NOMO-1 (cell line): ENCODE measurements around the gene CYRIA.

Experiments
- DNase-seq, 2 experiments: peaks; one replicate each; lab custom pipeline; 2025; ENCODE audit not compliant: unreplicated experiment in 2 of 2; lab: John Stamatoyannopoulos, UW

CYRIA gene

DNA sequence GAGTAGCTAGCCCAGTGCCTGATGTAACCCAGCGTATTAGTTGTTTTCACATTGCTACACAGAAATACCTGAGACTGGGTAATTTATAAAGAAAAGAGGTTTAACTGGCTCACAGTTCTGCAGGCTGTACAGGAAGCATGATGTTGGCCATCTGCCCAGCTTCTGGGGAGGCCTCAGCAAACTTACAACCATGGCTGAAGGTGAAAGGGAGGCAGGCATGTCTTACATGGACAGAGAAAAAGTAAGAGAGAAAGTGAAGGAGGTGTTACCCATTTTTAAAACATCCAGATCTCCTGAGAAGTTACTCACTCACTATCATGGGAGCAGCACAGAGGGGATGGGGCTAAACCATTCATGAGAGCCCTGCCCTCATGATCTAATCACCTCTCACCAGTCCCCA lies 6.1 kb upstream of the CYRIA start:
- no peak for DNase-seq

DNA sequence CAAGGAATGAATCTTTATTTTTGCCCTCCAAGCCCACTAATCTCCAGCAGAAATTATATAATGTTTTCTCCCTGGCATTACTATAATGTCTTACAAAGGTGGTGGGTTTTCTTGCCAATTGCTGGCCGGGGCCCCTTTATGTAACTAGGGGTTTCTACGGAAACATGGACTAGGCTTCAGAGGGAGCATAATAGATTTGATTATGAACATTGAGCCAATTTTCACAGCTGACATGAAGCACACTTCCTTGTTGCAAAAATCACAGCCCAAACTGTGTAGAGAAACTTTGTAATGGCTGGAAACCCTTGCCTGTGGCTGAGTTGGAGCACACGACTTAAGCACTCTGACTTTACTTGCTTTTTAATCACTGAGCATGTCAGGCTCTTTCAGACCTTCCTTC lies 3.8 kb upstream of the CYRIA start:
- no peak for DNase-seq

GRCh38 chr2:16666449-16666801 lies 791 bp upstream of the CYRIA start:
- no peak for DNase-seq

- no peak for DNase-seq
These were observed 556 bp downstream of the CYRIA start for GRCh38 chr2:16664809-16665747.

DNA sequence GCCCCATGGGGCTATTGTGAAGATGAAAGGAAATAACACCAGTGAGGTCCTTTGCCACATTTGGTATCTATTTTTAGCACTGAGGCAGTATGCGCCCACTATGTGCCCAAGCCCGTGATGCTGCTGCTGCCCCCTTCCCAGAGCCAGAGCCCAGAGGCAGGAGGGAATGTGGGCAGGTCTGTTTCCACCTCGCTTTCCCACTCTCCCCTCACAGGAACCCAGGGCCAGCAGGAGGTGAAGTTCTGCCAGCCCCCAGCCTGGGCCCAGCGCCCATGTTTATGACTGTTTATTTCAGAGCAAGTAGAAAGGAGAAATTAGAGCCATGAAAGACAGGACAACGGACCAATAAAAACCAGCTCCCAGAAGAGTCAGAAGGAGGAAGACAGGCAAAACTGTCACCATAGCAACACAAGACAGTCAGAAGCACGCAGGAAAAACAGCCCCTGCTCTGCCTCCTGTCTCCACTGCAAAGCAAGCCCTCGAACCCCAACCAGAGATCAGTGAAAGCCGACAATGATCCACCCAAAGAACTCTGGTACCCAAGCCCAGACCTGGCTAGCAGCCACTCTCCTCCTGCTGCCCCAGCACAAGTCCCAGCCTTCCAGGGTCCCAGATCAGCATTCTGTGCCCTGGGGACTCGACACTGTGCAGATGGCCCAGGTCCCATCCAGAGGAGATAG lies 1.4 kb downstream of the CYRIA start:
- DNase-seq = peak; percentile 72 to 87

DNA sequence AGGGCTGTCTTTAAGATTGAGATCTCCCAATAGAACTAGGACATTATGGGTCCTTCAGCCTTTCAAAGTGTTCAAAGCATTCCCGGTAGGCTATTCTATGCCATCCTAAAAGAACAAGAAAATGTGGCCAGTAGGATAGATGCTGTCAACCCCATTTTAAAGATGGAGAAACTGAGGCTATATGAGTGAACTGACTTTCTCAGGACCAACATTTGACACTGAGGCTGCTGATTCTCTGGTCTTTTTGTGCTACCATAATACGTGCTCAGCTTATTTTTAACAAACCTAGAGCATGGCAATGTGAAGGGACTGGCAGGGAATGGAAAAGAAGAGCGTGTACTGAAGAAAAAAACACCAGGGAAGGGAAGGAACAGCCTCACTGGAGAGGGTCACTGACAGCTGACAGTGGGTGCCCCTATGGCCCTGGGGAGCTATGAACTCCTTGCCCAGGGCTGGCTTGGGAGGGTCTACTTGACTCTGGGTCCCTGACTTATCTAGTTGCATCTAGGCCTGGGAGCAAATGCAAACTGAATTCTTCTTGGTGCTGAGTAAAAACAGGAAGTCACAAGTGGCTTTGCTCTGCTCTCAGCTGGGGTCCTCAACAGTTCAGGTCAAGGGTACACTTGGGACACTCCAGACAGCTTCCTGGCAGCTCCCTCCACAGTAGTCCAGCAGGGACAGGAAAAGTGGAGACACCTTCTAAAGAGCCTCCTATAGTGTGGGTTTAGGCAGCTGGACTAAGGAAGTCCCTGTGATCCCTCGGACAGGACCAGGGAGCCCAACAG lies 2.3 kb downstream of the CYRIA start:
- DNase-seq = peak; percentile 13 to 36

DNA sequence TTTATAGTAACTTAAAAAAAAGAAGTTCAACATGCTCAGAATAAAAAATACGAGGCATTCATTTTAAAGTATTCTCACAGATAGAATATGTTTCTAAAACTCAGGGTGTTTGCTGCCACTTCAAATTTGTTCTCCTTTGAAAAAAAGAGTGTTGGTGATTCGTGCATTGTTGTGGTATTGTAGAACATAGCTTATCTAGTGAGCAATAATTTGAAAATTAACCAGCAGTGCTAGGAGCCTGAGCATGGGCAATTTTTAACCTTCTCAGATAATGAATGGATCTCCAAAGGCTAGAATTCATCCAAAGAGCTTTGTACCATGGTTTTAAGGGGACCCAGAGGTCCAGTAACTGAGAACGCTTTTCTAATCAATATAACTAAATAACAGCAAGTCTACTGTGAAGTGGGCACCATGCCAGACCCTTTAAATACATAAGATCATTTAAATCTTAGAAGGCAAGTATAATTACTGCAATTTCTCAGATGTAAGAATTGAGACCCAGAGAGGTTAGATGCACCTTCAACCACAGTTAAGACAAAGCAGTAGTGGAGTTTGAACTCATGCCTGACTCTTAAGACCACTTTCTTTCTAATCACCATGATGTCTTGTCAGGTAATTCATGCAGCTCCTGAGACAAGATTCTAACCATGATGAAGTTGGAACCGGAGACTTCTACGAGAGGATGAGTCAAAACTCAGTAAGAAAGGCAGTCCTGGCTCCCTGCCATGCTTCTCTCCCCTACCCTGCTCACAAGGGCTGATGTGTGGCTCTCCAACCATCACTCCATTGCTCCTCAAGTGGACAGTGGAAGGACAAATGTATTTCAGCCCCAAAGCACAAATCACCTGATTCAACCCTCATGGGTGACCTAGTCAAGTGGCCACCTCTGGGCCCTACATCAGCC lies 3.4 kb downstream of the CYRIA start:
- DNase-seq = no peak

DNA sequence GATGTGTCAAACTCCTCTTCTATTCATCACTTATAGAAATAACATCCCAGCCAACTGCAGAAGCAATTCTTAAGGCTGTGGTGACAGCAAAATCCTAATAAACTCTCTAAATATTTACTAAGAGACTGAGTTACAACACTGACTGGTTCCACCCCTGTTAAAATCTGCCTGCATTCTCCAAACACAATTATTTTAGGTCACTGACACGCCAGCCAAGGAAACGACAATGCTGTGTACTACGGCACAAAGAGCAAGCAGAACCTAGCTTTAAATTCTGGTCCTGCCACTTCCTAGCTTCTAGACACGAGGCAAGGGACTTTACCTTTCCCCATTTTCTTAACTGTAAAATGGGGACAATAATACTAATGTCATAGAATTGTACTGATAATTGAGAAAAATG lies 4.1 kb downstream of the CYRIA start:
- no peak for DNase-seq

GRCh38 chr2:16660556-16660955 lies 5.1 kb downstream of the CYRIA start:
- DNase-seq = no peak

- no peak for DNase-seq
These were observed 5.5 kb downstream of the CYRIA start for GRCh38 chr2:16660114-16660513.

GRCh38 chr2:16658076-16658739 lies 7.4 kb downstream of the CYRIA start:
- DNase-seq = no peak

DNA sequence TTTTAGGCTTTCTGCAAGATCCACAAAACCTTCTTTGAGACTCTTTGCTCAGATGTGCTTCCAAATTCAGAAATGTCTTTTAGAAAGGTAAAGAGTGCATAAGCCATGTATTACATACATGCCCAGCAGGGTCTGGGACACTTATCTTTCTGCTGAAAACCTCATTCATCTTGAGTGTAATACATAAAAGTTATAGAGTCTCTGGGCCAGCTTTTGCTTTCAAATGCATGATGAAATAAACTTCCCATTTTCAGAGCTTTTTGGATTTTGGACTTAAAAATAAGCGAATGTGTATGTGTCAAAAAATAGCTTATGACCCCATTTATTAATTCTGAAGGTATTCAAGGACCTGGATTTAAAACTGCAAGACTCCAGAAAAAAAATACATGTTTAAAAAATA lies 8.0 kb downstream of the CYRIA start:
- DNase-seq = no peak

GRCh38 chr2:16656784-16657391 lies 8.7 kb downstream of the CYRIA start:
- DNase-seq = peak; percentile 82 to 84

- DNase-seq = no peak
These were observed 9.6 kb downstream of the CYRIA start for GRCh38 chr2:16655905-16656642.

- DNase-seq = no peak
These were observed 10.2 kb downstream of the CYRIA start for GRCh38 chr2:16655445-16655837.

DNA sequence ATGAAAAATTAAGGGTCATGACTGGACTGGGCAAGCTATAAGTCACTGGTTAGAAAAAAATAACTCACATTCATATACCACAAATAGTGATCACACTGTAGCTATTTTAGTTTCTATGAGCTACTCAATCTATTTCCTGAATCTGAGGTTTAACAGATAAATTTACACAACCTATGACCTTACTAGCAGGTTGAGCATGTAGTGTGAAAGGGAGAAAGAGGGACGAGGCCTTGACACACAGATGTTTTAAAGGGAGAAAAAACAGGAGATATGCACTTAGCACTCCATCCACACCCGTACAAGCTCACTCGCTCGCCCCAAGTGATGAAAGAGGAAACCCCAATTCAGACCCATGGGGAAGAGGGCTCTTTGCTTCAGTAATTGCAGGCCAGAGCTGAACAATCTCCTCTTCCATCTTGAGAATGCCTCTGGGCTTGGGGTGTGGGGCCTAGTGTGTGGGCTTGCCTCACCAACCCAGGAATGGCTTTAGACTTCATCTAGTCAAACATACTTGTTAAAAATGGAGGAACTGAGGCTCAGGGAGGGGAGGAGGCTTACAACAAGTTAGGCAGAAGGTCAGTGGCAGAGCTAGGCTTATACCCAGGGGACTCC lies 10.7 kb downstream of the CYRIA start:
- peak; percentile 66 to 69 for DNase-seq

- peak; percentile 88 to 93 for DNase-seq
These were observed 11.8 kb downstream of the CYRIA start for GRCh38 chr2:16653799-16654198.

GRCh38 chr2:16653083-16653375 lies 12.6 kb downstream of the CYRIA start:
- DNase-seq = no peak
